DMS79 (cell line): Measurements from ENCODE around the gene TRIM14.

ENCODE experiments used
- DNase-seq: peaks from one replicate; lab custom pipeline; 2025; lab: John Stamatoyannopoulos, UW

Gene TRIM14

GRCh38 chr9:98118640-98119601 is at the start of gene TRIM14:
Gene TRIM14, minus strand, starts transcription at chr9:98119222. Its CDS starts 34 bp downstream, at chr9:98119188.
- no peak for DNase-seq

- DNase-seq = no peak
Observed at GRCh38 chr9:98168153-98168780, 49.2 kb upstream of the TRIM14 start.

DNA sequence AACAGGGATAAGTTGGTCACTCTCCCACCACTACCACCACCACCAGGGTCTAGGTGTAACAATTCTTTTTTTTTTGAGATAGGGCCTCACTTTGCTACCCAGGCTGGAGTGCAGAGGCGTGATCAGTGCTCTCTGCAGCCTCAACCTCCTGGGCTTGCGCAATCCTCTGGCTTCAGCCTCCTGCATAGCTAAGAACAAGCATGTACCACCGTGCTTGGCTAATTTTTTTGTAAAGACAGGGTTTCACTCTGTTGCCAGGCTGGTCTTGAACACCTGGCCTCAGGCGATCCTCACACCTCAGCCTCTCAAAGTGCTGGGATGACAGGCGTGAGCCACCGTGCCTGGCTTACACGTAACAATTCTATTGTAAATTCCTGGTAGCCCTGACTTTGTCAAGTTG is 45.9 kb upstream of the TRIM14 start:
- no peak for DNase-seq

GRCh38 chr9:98162613-98163012 is 43.6 kb upstream of the TRIM14 start:
- no peak for DNase-seq

GRCh38 chr9:98161851-98162250 is 42.8 kb upstream of the TRIM14 start:
- DNase-seq = no peak

DNA sequence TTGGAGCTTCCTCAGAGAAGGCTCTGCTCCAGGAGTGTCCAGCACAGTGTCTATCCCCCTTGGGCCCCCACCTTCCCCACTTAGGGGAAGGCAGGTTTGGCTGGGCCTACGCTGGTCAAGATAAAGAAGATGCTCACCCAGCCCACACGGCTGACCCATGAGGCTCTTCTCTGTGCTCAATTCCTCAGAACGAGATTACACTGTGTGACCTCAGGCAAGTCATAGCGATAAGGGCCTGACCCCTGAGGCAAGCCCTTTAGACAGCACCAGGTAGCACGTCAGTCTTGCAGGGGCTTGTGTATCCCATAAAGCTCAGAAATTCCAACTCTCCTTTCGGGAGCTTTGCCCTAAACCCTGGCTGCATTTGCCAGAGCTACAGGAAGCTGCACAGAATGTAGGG is 40.8 kb upstream of the TRIM14 start:
- no peak for DNase-seq

DNA sequence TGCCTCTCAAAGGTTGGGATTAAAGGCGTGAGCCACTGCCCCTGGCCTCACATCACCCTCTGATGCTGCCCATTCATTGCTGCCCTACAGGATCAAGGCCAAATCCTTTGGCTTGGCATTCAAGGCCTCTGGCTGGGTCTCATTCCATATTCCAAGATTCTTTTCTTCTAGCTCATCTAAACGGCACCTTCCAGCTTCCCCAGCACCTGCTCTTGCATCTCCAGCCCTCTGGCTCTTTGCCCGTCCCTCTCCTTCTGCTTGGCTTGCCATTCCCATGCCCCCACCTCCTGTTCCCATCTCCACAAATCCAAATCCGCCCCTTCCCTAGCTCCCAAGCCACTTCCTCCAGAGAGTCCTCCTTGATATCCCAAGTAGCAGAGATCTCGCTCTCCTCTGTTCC is 40.3 kb upstream of the TRIM14 start:
- DNase-seq = no peak

- DNase-seq = no peak
Observed at GRCh38 chr9:98158071-98158831, 39.2 kb upstream of the TRIM14 start.

DNA sequence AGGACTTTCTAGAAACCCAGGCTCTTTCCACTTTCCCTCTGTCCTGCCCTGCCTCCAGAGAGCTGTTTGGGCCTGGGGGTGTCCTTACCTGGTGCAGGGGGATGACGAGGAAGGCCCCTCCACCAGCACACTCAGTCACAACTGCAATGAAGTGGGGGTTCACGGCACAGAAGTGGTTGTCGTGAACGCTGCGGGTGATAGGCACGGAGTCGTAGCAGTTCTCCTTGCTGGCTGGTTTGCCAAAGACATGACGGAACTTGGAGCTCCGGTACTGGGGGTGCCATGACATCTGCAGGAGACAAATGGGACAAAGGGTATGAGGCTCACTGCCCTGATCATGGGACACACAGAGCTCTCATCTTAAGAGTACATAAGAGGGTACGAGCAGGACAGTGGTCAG is 38.4 kb upstream of the TRIM14 start:
- DNase-seq = no peak

GRCh38 chr9:98154678-98155077 is 35.7 kb upstream of the TRIM14 start:
- DNase-seq = no peak

GRCh38 chr9:98152526-98152925 is 33.5 kb upstream of the TRIM14 start:
- no peak for DNase-seq

GRCh38 chr9:98150721-98151120 is 31.7 kb upstream of the TRIM14 start:
- no peak for DNase-seq

GRCh38 chr9:98150164-98150563 is 31.1 kb upstream of the TRIM14 start:
- no peak for DNase-seq

DNA sequence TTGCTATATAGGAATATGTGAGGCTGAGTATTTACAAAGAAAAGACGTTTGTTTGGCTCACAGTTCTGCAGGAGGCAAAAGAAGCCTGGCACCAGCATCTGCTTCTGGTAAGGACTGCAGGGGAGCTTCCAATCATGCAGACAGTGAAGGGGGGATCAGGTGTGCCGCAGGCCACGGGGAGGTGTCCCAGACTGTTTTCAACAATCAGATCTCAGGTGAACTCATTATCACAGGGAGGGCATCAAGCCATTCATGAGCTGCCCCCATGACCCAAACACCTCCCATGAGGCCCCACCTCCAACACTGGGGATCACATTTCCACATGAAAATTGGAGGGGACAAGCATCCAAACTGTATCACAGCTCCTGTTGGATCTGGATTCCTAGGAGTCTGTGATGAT is 30.4 kb upstream of the TRIM14 start:
- no peak for DNase-seq

- DNase-seq = no peak
Observed at GRCh38 chr9:98148486-98148885, 29.5 kb upstream of the TRIM14 start.

DNA sequence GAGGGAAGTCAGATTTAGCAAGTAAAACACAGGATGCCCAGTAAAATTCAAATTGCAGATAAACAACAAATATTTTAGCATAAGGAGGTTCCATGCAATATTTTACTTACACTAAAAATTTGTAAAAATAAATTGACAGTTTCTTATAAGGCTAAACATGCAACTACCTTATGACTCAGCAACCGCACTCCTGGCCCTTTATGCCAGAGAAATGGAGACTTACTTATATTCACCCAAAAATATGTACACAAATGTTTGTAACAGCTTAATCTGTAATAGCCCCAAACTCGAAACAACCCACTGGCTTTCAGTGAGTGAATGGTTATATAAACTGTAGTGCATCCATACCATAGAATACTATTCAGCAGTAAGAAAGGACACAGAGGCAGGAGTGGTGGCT is 28.6 kb upstream of the TRIM14 start:
- DNase-seq = no peak

- no peak for DNase-seq
Observed at GRCh38 chr9:98146101-98146991, 27.3 kb upstream of the TRIM14 start.

- DNase-seq = no peak
Observed at GRCh38 chr9:98144631-98145030, 25.6 kb upstream of the TRIM14 start.

GRCh38 chr9:98144076-98144475 is 25.1 kb upstream of the TRIM14 start:
- DNase-seq = no peak

DNA sequence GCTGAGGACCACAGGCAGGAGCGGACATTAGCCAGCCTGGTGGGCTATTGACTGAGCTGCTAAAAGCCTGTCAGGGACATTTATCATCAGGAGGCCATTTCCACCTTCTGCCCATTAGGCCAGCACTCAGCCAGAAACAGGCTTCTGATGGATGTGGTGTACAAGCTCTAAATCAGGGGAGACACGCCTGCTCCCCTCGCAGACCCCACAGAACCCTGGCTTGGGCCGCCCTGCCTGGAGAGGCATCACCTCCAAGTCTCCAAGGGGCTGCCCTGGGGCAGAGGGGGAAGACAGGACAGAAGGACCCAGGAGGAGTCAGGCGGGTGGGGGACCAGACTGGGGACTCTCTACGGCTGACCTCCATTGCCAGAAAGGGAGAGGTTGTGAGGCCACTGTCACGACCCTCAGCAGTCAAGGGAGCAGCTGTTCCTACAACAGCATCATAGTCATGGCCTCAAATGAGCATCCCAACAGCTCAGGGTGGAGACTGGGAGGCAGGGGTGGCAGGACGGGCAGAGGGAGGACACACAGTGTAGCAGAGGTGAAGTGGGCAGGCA is 24.0 kb upstream of the TRIM14 start:
- DNase-seq = no peak

GRCh38 chr9:98142182-98142907 is 23.3 kb upstream of the TRIM14 start:
- DNase-seq = no peak
